Endothelial cell of umbilical vein (primary cell): ENCODE results near the gene CORO6. TPM values are rescaled to one million over a fixed set of nuclear protein-coding genes. Genes with fewer than 3 reads are reported as not detected.

Experiments
- BruUV-seq: library from RNA; stranded (reverse); fragments of 400-500 nt; replicated peaks from 2 replicates; lab custom pipeline; 2021; lab: Mats Ljungman, UMichigan
- CTCF ChIA-PET: fragments of 300-600, 350-600 bp; sonication (Branson Sonifier 250); formaldehyde crosslinking; loops from one replicate; lab custom pipeline; 2021; ENCODE audit warnings: antibody characterized with exemption, inconsistent platforms; lab: Charles Lee
- POLR2A ChIA-PET: fragments of 300-600, 350-600 bp; sonication (Branson Sonifier 250); formaldehyde crosslinking; loops from one replicate; lab custom pipeline; 2021; ENCODE audit warnings: antibody characterized with exemption, inconsistent platforms; lab: Charles Lee
- DNase-seq: peaks from one replicate; pipeline ENCODE4 v3.0.0-alpha.2; 2011; ENCODE audit warnings: low read depth, low spot score
- FAIRE-seq: peaks from 2 replicates; lab custom pipeline; 2011; peaks lifted over from hg19 to GRCh38; lab: Jason Lieb, UNC
- H2AFZ ChIP-seq: 2 replicates; pipeline ENCODE4 v1.6.0; 2012; ENCODE audit warnings: low read depth, low read length, control low read depth, inconsistent platforms
- H3K27ac ChIP-seq: 2 replicates; pipeline ENCODE4 v1.5.1; 2011; ENCODE audit warnings: low read depth, mild to moderate bottlenecking, control low read depth, low read length, moderate library complexity; ENCODE audit not compliant: insufficient read depth
- H3K27me3 ChIP-seq, 2 experiments: 2 replicates each; pipeline versions ENCODE4 v1.6.0 to v1.6.1; 2011; ENCODE audit warnings: low read length in 2 of 2, mixed read lengths in 1 of 2; ENCODE audit not compliant: control insufficient read depth in 2 of 2, insufficient read depth in 2 of 2
- H3K36me3 ChIP-seq, 2 experiments: 2 replicates in 1 of 2; 3 replicates in 1 of 2; pipeline ENCODE4 v1.5.1; 2011; ENCODE audit warnings: low read length in 2 of 2, mild to moderate bottlenecking in 1 of 2, moderate library complexity in 1 of 2; ENCODE audit not compliant: control insufficient read depth in 2 of 2, insufficient read depth in 2 of 2; ENCODE audit errors: extremely low read depth in 1 of 2
- H3K4me1 ChIP-seq: 3 replicates; pipeline ENCODE4 v1.5.1; 2011; ENCODE audit warnings: mild to moderate bottlenecking, low read length; ENCODE audit not compliant: control insufficient read depth, insufficient read depth; ENCODE audit errors: extremely low read depth
- H3K4me2 ChIP-seq: 2 replicates; pipeline ENCODE4 v1.6.1; 2011; ENCODE audit warnings: low read length, control low read depth, mixed read lengths; ENCODE audit not compliant: insufficient read depth
- H3K4me3 ChIP-seq, 3 experiments: fragments of 200-600 bp in 1 of 3; sonication (generic), shearing (Covaris generic) in 1 of 3; replicated peaks in 1 of 3; 2 replicates each; pipeline ENCODE4 v1.5.1; 2011 to 2016; ENCODE audit warnings: control low read depth in 3 of 3, low read length in 3 of 3, mild to moderate bottlenecking in 2 of 3, inconsistent platforms in 1 of 3, low read depth in 1 of 3, moderate library complexity in 1 of 3; ENCODE audit not compliant: insufficient read depth in 1 of 3
- H3K79me2 ChIP-seq: 2 replicates; pipeline ENCODE4 v1.6.0; 2012; ENCODE audit warnings: low read length, inconsistent platforms; ENCODE audit not compliant: control insufficient read depth, insufficient read depth
- H3K9ac ChIP-seq: replicated peaks from 2 replicates; pipeline ENCODE3; 2011; ENCODE audit warnings: low read length, control low read depth; ENCODE audit not compliant: insufficient read depth; ENCODE audit errors: extremely low read depth
- H3K9me1 ChIP-seq: replicated peaks from 3 replicates; pipeline ENCODE4 v1.6.0; 2011; ENCODE audit warnings: mild to moderate bottlenecking, low read length; ENCODE audit not compliant: control insufficient read depth, insufficient read depth; ENCODE audit errors: extremely low read depth
- H3K9me3 ChIP-seq: replicated peaks from 2 replicates; pipeline ENCODE4 v1.5.1; 2012; ENCODE audit warnings: low read length, inconsistent platforms; ENCODE audit not compliant: control insufficient read depth, insufficient read depth
- H4K20me1 ChIP-seq: replicated peaks from 2 replicates; pipeline ENCODE3; 2011; ENCODE audit warnings: mild to moderate bottlenecking, low read length; ENCODE audit not compliant: control insufficient read depth, insufficient read depth; ENCODE audit errors: extremely low read depth
- CTCF ChIP-seq, 2 donors: IDR thresholded peaks; 1 replicate in 1 of 2; 2 replicates in 1 of 2; pipeline ENCODE4 v1.5.1; 2011; ENCODE audit warnings: low read length in 2 of 2, mild to moderate bottlenecking in 2 of 2, moderate library complexity in 2 of 2, control low read depth in 1 of 2, inconsistent platforms in 1 of 2, low read depth in 1 of 2; ENCODE audit not compliant: insufficient read depth in 1 of 2; ENCODE audit errors: extremely low read depth in 1 of 2
- EZH2 ChIP-seq: IDR thresholded peaks from 2 replicates; pipeline ENCODE4 v1.6.1; 2012; ENCODE audit warnings: borderline replicate concordance, low read depth, mild to moderate bottlenecking, moderate library complexity, low read length, inconsistent platforms; ENCODE audit not compliant: severe bottlenecking
- FOS ChIP-seq: IDR thresholded peaks from 2 replicates; pipeline ENCODE4 v1.6.1; 2011; ENCODE audit warnings: mild to moderate bottlenecking, low read length, moderate library complexity, borderline replicate concordance; ENCODE audit not compliant: insufficient read depth
- GATA2 ChIP-seq: IDR thresholded peaks from 2 replicates; pipeline ENCODE4 v1.7.0; 2011; ENCODE audit warnings: low read depth, mild to moderate bottlenecking, moderate library complexity, mixed read lengths, low read length; ENCODE audit not compliant: insufficient read length, insufficient read depth
- JUN ChIP-seq: IDR thresholded peaks from 2 replicates; pipeline ENCODE4 v1.6.1; 2011; ENCODE audit warnings: borderline replicate concordance, low read depth; ENCODE audit not compliant: insufficient read length, insufficient read depth
- MYC ChIP-seq: IDR thresholded peaks from one replicate; pipeline ENCODE4 v1.6.1; 2011; ENCODE audit warnings: mild to moderate bottlenecking, low read depth, low read length
- POLR2A ChIP-seq: IDR thresholded peaks from 2 replicates; pipeline ENCODE4 v1.6.1; 2012; ENCODE audit warnings: low read depth, mild to moderate bottlenecking, control low read depth, low read length
- POLR2AphosphoS5 ChIP-seq: IDR thresholded peaks from 2 replicates; pipeline ENCODE4 v1.6.1; 2012; ENCODE audit warnings: low read depth, mild to moderate bottlenecking, control low read depth, low read length, moderate library complexity; ENCODE audit not compliant: insufficient read depth
- dilution Hi-C: fragments of 300-500 bp; cut with MboI; formaldehyde crosslinking; loops from one replicate; pipeline ENCODE4 v1.15.0; 2019; ENCODE audit warnings: low sequenced_read_pairs; ENCODE audit not compliant: extremely low pct_ligation_motif_present
- intact Hi-C: fragments of 100-400 bp; cut with micrococcal nuclease; formaldehyde crosslinking; loops from one replicate; pipeline ENCODE4 v1.10.0; 2022
- polyA plus RNA-seq, 4 experiments: library from polyadenylated mRNA; depleted of rRNA in 3 of 4; stranded (reverse) in 3 of 4; unstranded in 1 of 4; fragments of >200 nt; gene quantifications; 2 replicates each; pipeline versions ENCODE4 v1.2.1 to v1.2.3, GENCODE V29; 2011 to 2012; ENCODE audit warnings: missing spikeins in 1 of 4
- total RNA-seq: library from RNA; stranded (reverse); gene quantifications from 2 replicates; pipeline ENCODE4 v1.2.3, GENCODE V29; 2021

Gene CORO6
- total and polyA plus RNA-seq, 2 donors (not counting 3 experiments of a cell fraction or from before 2014, with no cell fraction given): 10.7 to 14.7 TPM

GRCh38 chr17:29567554-29568330 is 55.0 kb downstream of the CORO6 start:
- POLR2A ChIA-PET: no interaction called here
- dilution Hi-C loops (no loop called here), intact Hi-C loops (loop anchor here (1.0 to 5.0 kb wide), 4 partner anchors 24 to 275 kb away; partner anchors contain the start of genes NUFIP2 and TAOK1)

More at GRCh38 chr17:29567554-29568330, 55.0 kb downstream of the CORO6 start:
- Histone ChIP-seq H3K36me3 (peaks cover 0 to 2% of the 10 kb centered on the region in 2 experiments), H2AFZ (peak overlapping the region; percentile 91), H3K9me1 (no peaks in the 10 kb centered on the region), H3K9ac (no peak overlapping the region), H3K4me1 (peaks cover 22% of the 10 kb centered on the region), H3K27ac (peak overlapping the region; percentile 1), H3K27me3 (no peaks in the 10 kb centered on the region), H3K9me3 (no peaks in the 10 kb centered on the region), H3K4me3 (peak overlapping the region; percentile 46 to 77 (median 70)), H4K20me1 (no peaks in the 10 kb centered on the region), H3K4me2 (peak overlapping the region; percentile 90), H3K79me2 (no peaks in the 10 kb centered on the region)
- no peak for TF ChIP-seq FOS
- TF ChIP-seq GATA2: no peak
- peak; percentile 4 for TF ChIP-seq POLR2A
- TF ChIP-seq EZH2: no peak
- TF ChIP-seq POLR2AphosphoS5: no peak
- no peak for TF ChIP-seq MYC
- no peak for TF ChIP-seq JUN
- TF ChIP-seq CTCF (IDR thresholded peaks at IDR 0.05; ENCODE audit: extremely low read depth in 1 of 2, insufficient read depth in 1 of 2, low read depth in 1 of 2, low read length in 2 of 2): peak; percentile 6 to 32
- peak; percentile 46 for DNase-seq
- peak; percentile 77 for FAIRE-seq
- CTCF ChIA-PET: interaction anchor here (1.1 to 7.6 kb wide), 5 partner anchors 21 to 198 kb away, joined by 3 to 39 read pairs (median 12); partner anchors contain the start of gene ANKRD13B
- no TSS peak for BruUV-seq
